ENCODE data around the gene FANCC. TPM values are rescaled to one million over a fixed set of nuclear protein-coding genes. Genes with fewer than 3 reads are reported as not detected.

FANCC gene
- total RNA-seq, 1 donor from 2014 or later = 7.9 TPM

DNA sequence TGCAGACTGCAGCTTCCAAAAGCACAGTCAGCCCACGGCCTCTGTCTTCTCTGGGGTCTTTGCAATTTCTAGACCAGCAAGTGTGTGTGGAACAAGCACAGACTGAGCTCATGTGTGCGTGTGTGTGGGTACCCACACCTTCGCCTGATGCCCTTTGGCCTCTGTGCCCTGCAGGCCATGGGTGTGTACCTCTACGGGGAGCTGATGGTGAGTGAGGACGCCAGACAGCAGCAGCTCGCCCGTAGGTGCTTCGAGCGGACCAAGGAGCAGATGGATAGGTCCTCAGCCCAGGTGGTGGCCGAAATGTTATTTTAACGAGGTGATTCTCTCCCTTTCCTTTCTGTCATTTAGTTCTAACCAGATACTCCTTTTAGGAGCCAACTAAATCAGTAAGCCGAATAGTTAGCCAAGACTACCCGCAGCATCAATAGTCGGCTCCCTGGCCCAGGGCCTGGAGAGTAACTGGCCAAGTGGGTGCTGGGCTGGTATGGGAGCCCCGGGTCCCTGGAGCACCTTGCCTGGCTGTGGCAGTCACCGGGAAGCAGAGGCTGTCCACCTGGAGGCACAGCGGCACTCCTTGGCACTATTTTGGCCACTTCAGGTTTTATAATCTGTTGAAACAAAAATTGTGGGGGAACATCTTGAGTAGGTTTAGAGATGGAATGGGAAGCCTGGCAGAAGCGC is 235.0 kb downstream of the FANCC start:
- Histone ChIP-seq H3K4me2 (ENCODE audit: low read length) (no peak overlapping the region), H3K4me3 (ENCODE audit: insufficient read depth, low read depth, low read length) (no peak overlapping the region), H3K36me3 (ENCODE audit: insufficient read depth, low read length) (peaks cover 54% of the 10 kb centered on the region), H3K27me3 (ENCODE audit: insufficient read depth, low read length) (no peaks in the 10 kb centered on the region), H3K9me3 (ENCODE audit: insufficient read depth, low read depth, low read length) (no peaks in the 10 kb centered on the region), H2AFZ (ENCODE audit: low read depth, low read length) (no peak overlapping the region), H4K20me1 (ENCODE audit: insufficient read depth, low read length) (peaks cover 89% of the 10 kb centered on the region), H3K27ac (ENCODE audit: low read depth, low read length) (no peak overlapping the region), H3K4me1 (ENCODE audit: insufficient read depth, low read length) (peaks cover 8% of the 10 kb centered on the region), H3K79me2 (ENCODE audit: insufficient read depth, low read length) (peaks cover 79% of the 10 kb centered on the region), H3K9ac (ENCODE audit: low read length) (no peak overlapping the region)
- H3K27me3 Mint-ChIP-seq (ENCODE audit: low read depth, unreplicated experiment) = no peaks in the 10 kb centered on the region
- no peaks in the 10 kb centered on the region for H3K9me3 Mint-ChIP-seq (ENCODE audit: unreplicated experiment)
- H3K36me3 Mint-ChIP-seq (ENCODE audit: low read depth, unreplicated experiment) = peaks cover 48% of the 10 kb centered on the region
- FAIRE-seq (no peak), DNase-seq (ENCODE audit: low read depth) (no peak)
- H3K4me1 Mint-ChIP-seq (ENCODE audit: low read depth, unreplicated experiment) = peaks cover 34% of the 10 kb centered on the region
- TF ChIP-seq EZH2 (IDR thresholded peaks at IDR 0.05; ENCODE audit: insufficient read depth, low read length) = no peak
- TF ChIP-seq, protein P1, sequence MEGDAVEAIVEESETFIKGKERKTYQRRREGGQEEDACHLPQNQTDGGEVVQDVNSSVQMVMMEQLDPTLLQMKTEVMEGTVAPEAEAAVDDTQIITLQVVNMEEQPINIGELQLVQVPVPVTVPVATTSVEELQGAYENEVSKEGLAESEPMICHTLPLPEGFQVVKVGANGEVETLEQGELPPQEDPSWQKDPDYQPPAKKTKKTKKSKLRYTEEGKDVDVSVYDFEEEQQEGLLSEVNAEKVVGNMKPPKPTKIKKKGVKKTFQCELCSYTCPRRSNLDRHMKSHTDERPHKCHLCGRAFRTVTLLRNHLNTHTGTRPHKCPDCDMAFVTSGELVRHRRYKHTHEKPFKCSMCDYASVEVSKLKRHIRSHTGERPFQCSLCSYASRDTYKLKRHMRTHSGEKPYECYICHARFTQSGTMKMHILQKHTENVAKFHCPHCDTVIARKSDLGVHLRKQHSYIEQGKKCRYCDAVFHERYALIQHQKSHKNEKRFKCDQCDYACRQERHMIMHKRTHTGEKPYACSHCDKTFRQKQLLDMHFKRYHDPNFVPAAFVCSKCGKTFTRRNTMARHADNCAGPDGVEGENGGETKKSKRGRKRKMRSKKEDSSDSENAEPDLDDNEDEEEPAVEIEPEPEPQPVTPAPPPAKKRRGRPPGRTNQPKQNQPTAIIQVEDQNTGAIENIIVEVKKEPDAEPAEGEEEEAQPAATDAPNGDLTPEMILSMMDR (IDR thresholded peaks at IDR 0.05; ENCODE audit: insufficient read depth, low read depth, low read length) = no peak
- H3K4me3 Mint-ChIP-seq (ENCODE audit: unreplicated experiment) = peak overlapping the region; percentile 54
- H3K27ac Mint-ChIP-seq (ENCODE audit: unreplicated experiment) = peak overlapping the region; percentile 10

DNA sequence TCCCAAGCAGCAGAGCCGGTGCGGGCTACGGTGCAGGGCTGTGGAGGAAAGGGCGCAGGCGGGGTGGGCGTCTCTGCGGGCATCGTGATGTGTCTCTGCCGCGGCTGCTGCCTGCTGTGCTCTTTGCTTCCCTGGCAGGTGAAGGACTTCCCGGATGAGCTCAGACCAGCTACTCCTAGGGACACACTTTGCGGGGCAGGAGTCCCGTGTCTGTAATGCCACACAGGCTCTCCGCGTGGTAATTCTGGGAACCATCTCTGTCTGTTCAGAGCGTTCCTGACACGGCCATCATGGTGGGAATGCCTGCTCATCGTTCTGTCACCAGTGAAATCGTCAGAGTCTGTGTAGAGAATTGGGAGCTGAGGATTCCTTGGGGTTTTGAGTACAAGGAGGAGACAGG is 235.5 kb downstream of the FANCC start:
- no peak overlapping the region for H3K4me3 Mint-ChIP-seq (ENCODE audit: unreplicated experiment)
- H3K27ac Mint-ChIP-seq (ENCODE audit: unreplicated experiment) = peak overlapping the region; percentile 10
- peaks cover 11% of the 10 kb centered on the region for H3K4me1 ChIP-seq (ENCODE audit: insufficient read depth, low read length)
- H4K20me1 ChIP-seq (ENCODE audit: insufficient read depth, low read length) = peaks cover 93% of the 10 kb centered on the region
- H3K36me3 ChIP-seq (ENCODE audit: insufficient read depth, low read length) = peaks cover 51% of the 10 kb centered on the region
- no peak overlapping the region for H3K9ac ChIP-seq (ENCODE audit: low read length)
- H3K36me3 Mint-ChIP-seq (ENCODE audit: low read depth, unreplicated experiment) = peaks cover 49% of the 10 kb centered on the region
- H3K4me3 ChIP-seq (ENCODE audit: insufficient read depth, low read depth, low read length) = no peak overlapping the region
- H3K4me1 Mint-ChIP-seq (ENCODE audit: low read depth, unreplicated experiment) = peaks cover 34% of the 10 kb centered on the region
- H2AFZ ChIP-seq (ENCODE audit: low read depth, low read length) = no peak overlapping the region
- DNase-seq (ENCODE audit: low read depth) = no peak
- no peaks in the 10 kb centered on the region for H3K27me3 ChIP-seq (ENCODE audit: insufficient read depth, low read length)
- no peaks in the 10 kb centered on the region for H3K9me3 ChIP-seq (ENCODE audit: insufficient read depth, low read depth, low read length)
- no peak overlapping the region for H3K27ac ChIP-seq (ENCODE audit: low read depth, low read length)
- peaks cover 85% of the 10 kb centered on the region for H3K79me2 ChIP-seq (ENCODE audit: insufficient read depth, low read length)
- H3K9me3 Mint-ChIP-seq (ENCODE audit: unreplicated experiment) = no peaks in the 10 kb centered on the region
- no peak overlapping the region for H3K4me2 ChIP-seq (ENCODE audit: low read length)
- no peaks in the 10 kb centered on the region for H3K27me3 Mint-ChIP-seq (ENCODE audit: low read depth, unreplicated experiment)
- FAIRE-seq = no peak
- TF ChIP-seq, protein P1 (IDR thresholded peaks at IDR 0.05; ENCODE audit: insufficient read depth, low read depth, low read length) = no peak

DNA sequence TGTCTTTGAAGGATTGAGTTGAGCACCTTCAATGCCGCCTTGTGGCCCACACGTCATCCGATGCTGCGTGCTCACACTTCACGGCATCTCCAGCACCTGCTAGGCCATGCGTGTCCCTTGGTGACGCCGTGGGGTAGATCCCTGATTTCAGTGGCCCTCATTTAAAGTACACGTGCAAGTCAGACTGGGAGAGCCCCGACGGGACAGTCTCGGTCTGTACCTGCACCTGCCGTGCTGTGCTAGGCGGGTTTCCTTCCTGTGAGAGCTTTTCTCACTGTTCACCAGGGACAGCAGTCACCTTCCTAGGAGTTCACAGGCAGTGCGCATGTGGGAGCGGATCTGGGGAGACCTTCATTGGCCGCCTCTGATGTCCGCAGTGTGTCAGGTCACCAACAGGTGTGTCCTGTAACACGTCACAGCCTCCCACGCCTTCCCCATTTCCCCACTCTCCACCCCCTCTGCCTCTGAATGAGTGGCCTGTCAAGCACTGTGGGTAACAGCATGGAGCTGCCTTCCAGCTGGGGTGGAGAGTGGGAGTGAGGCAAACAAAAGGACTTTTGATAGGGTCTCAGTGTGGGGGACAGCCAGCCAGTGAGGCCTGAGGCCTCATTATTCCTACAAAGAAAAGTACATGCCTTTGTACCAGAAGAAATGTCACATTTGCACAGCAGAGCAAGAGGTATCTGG is 236.4 kb downstream of the FANCC start:
- Mint-ChIP-seq H3K9me3 (ENCODE audit: unreplicated experiment) (no peaks in the 10 kb centered on the region), H3K4me1 (ENCODE audit: low read depth, unreplicated experiment) (peaks cover 32% of the 10 kb centered on the region), H3K27ac (ENCODE audit: unreplicated experiment) (no peak overlapping the region), H3K4me3 (ENCODE audit: unreplicated experiment) (no peak overlapping the region), H3K36me3 (ENCODE audit: low read depth, unreplicated experiment) (peaks cover 45% of the 10 kb centered on the region), H3K27me3 (ENCODE audit: low read depth, unreplicated experiment) (no peaks in the 10 kb centered on the region)
- TF ChIP-seq EZH2 (IDR thresholded peaks at IDR 0.05; ENCODE audit: insufficient read depth, low read length) = no peak
- TF ChIP-seq, protein P1 (IDR thresholded peaks at IDR 0.05; ENCODE audit: insufficient read depth, low read depth, low read length) = no peak
- Histone ChIP-seq H3K4me3 (ENCODE audit: insufficient read depth, low read depth, low read length) (no peak overlapping the region), H4K20me1 (ENCODE audit: insufficient read depth, low read length) (peaks cover 99% of the 10 kb centered on the region), H3K9me3 (ENCODE audit: insufficient read depth, low read depth, low read length) (no peaks in the 10 kb centered on the region), H2AFZ (ENCODE audit: low read depth, low read length) (no peak overlapping the region), H3K9ac (ENCODE audit: low read length) (no peak overlapping the region), H3K4me1 (ENCODE audit: insufficient read depth, low read length) (peaks cover 17% of the 10 kb centered on the region), H3K27ac (ENCODE audit: low read depth, low read length) (no peak overlapping the region), H3K79me2 (ENCODE audit: insufficient read depth, low read length) (peaks cover 93% of the 10 kb centered on the region), H3K27me3 (ENCODE audit: insufficient read depth, low read length) (no peaks in the 10 kb centered on the region), H3K4me2 (ENCODE audit: low read length) (no peak overlapping the region), H3K36me3 (ENCODE audit: insufficient read depth, low read length) (peaks cover 43% of the 10 kb centered on the region)
- DNase-seq (ENCODE audit: low read depth) (no peak), FAIRE-seq (no peak)
